SK-N-SH (cell line): ENCODE data around the gene CPVL. TPM values are rescaled to one million over a fixed set of nuclear protein-coding genes. Genes with fewer than 3 reads are reported as not detected.

ENCODE experiments used
- CTCF ChIA-PET: fragments of 300-600, 350-600 bp; formaldehyde crosslinking; extraction: SDS; loops from one replicate; lab custom pipeline; 2021; lab: Yijun Ruan, JAX
- POLR2A ChIA-PET: fragments of 350-600 bp; sonication (Branson Sonifier 250); formaldehyde crosslinking; extraction: SDS; loops from one replicate; lab custom pipeline; 2020; ENCODE audit warnings: antibody characterized with exemption, inconsistent platforms; lab: Yijun Ruan, JAX
- DNase-seq: peaks from one replicate; pipeline ENCODE4 v3.0.0; 2012
- H2AFZ ChIP-seq: fragments of 200-600 bp; sonication (generic); 2 replicates; pipeline ENCODE4 v1.8.1; 2016; ENCODE audit warnings: antibody characterized with exemption, mild to moderate bottlenecking, low read depth
- H3F3A ChIP-seq: fragments of 200-600 bp; sonication (generic); replicated peaks from 2 replicates; pipeline ENCODE3; 2016; ENCODE audit warnings: antibody characterized with exemption, mild to moderate bottlenecking; ENCODE audit not compliant: insufficient read depth
- H3K27ac ChIP-seq, 2 experiments: fragments of 200-500 bp in 1 of 2; fragments of 200-600 bp in 1 of 2; sonication (Bioruptor generic) in 1 of 2; sonication (generic), shearing (Covaris generic) in 1 of 2; 2 replicates each; pipeline versions ENCODE4 v1.5.1 to v1.6.1; 2014 to 2016; ENCODE audit warnings: low read depth in 2 of 2, inconsistent platforms in 1 of 2, low read length in 1 of 2, mild to moderate bottlenecking in 1 of 2, mixed read lengths in 1 of 2
- H3K27me3 ChIP-seq: fragments of 200-600 bp; sonication (generic), shearing (Covaris generic); 2 replicates; pipeline ENCODE4 v1.6.1; 2016; ENCODE audit warnings: mixed run types; ENCODE audit not compliant: insufficient read depth
- H3K36me3 ChIP-seq, 2 experiments: fragments of 200-500 bp in 1 of 2; fragments of 200-600 bp in 1 of 2; sonication (Bioruptor generic) in 1 of 2; sonication (generic) in 1 of 2; replicated peaks in 1 of 2; 2 replicates each; pipeline versions ENCODE3 to v1.5.1; 2014 to 2016; ENCODE audit warnings: low read length in 1 of 2, mild to moderate bottlenecking in 1 of 2; ENCODE audit not compliant: insufficient read depth in 2 of 2, control insufficient read depth in 1 of 2
- H3K4me1 ChIP-seq, 2 experiments: fragments of 200-500 bp in 1 of 2; fragments of 200-600 bp in 1 of 2; sonication (Bioruptor generic) in 1 of 2; sonication (generic), shearing (Covaris generic) in 1 of 2; 2 replicates each; pipeline versions ENCODE4 v1.5.1 to v1.6.1; 2014 to 2016; ENCODE audit warnings: low read depth in 1 of 2, low read length in 1 of 2, mixed run types in 1 of 2; ENCODE audit not compliant: insufficient read depth in 2 of 2, control insufficient read depth in 1 of 2
- H3K4me2 ChIP-seq: fragments of 200-600 bp; sonication (generic), shearing (Covaris generic); 2 replicates; pipeline ENCODE4 v1.6.1; 2017; ENCODE audit warnings: mixed run types
- H3K4me3 ChIP-seq, 2 experiments: fragments of 200-500 bp in 1 of 2; fragments of 200-600 bp in 1 of 2; sonication (Bioruptor generic) in 1 of 2; sonication (generic), shearing (Covaris generic) in 1 of 2; 2 replicates each; pipeline versions ENCODE4 v1.5.1 to v1.8.1; 2014 to 2016; ENCODE audit warnings: low read depth in 2 of 2, inconsistent platforms in 1 of 2, low read length in 1 of 2, mild to moderate bottlenecking in 1 of 2, mixed read lengths in 1 of 2, moderate library complexity in 1 of 2
- H3K79me2 ChIP-seq: fragments of 200-600 bp; sonication (generic); 2 replicates; pipeline ENCODE4 v1.8.1; 2017; ENCODE audit warnings: mild to moderate bottlenecking; ENCODE audit not compliant: insufficient read depth
- H3K9ac ChIP-seq: fragments of 200-600 bp; sonication (generic); 2 replicates; pipeline ENCODE4 v1.6.1; 2017; ENCODE audit warnings: mixed run types
- H3K9me2 ChIP-seq: fragments of 200-600 bp; sonication (generic); 2 replicates; pipeline ENCODE4 v1.6.1; 2017; ENCODE audit warnings: mixed run types
- H3K9me3 ChIP-seq: fragments of 200-600 bp; sonication (generic); 2 replicates; pipeline ENCODE4 v1.6.1; 2017; ENCODE audit warnings: mixed run types, mild to moderate bottlenecking, moderate library complexity
- H4K20me1 ChIP-seq: fragments of 200-600 bp; sonication (generic); 2 replicates; pipeline ENCODE4 v1.6.1; 2017; ENCODE audit warnings: mild to moderate bottlenecking, mixed run types; ENCODE audit not compliant: insufficient read depth
- CHD2 ChIP-seq: fragments of 150-350 bp; IDR thresholded peaks from 2 replicates; pipeline ENCODE4 v1.6.1; 2018; ENCODE audit warnings: low read length; ENCODE audit not compliant: partially characterized antibody
- ELF1 ChIP-seq: IDR thresholded peaks from 2 replicates; pipeline ENCODE4 v1.4.0; 2012
- EP300 ChIP-seq, 2 experiments: IDR thresholded peaks; 2 replicates each; pipeline versions ENCODE4 v1.4.0 to v1.6.1; 2012; ENCODE audit warnings: borderline replicate concordance in 1 of 2, low read depth in 1 of 2, low read length in 1 of 2
- MEF2A ChIP-seq: IDR thresholded peaks from 2 replicates; pipeline ENCODE4 v1.4.0; 2012; ENCODE audit warnings: low read depth, borderline replicate concordance
- NFIC ChIP-seq: IDR thresholded peaks from 2 replicates; pipeline ENCODE4 v1.4.0; 2012; ENCODE audit warnings: borderline replicate concordance
- NRF1 ChIP-seq: IDR thresholded peaks from 2 replicates; pipeline ENCODE4 v1.6.1; 2012; ENCODE audit warnings: low read depth, mild to moderate bottlenecking, low read length
- RFX5 ChIP-seq: IDR thresholded peaks from 2 replicates; pipeline ENCODE4 v1.6.1; 2012; ENCODE audit warnings: mild to moderate bottlenecking, improper control_type of control experiment, low read length
- SIN3A ChIP-seq: IDR thresholded peaks from 2 replicates; pipeline ENCODE4 v1.6.1; 2012; ENCODE audit warnings: low read depth, mild to moderate bottlenecking, low read length, moderate library complexity, borderline replicate concordance
- SMC3 ChIP-seq: IDR thresholded peaks from 2 replicates; pipeline ENCODE4 v1.6.1; 2012; ENCODE audit warnings: low read depth, low read length, improper control_type of control experiment
- YY1 ChIP-seq: IDR thresholded peaks from 2 replicates; pipeline ENCODE4 v1.4.0; 2012; ENCODE audit warnings: low read depth, mild to moderate bottlenecking
- WGBS: methylation state at CpG from one replicate; pipeline ENCODE4 v1.1.6; 2017; ENCODE audit warnings: low lambda C conversion rate; 5-methylcytosine and 5-hydroxymethylcytosine counted together
- polyA plus RNA-seq, 3 experiments: library from polyadenylated mRNA; depleted of rRNA; stranded (reverse); fragments of >200 nt; gene quantifications; 2 replicates each; pipeline ENCODE4 v1.2.3, GENCODE V29; 2012
- TF ChIP-seq, protein P1 (sequence below): fragments of 150-350 bp; IDR thresholded peaks from 2 replicates; pipeline ENCODE4 v1.6.1; 2016; ENCODE audit warnings: mild to moderate bottlenecking, low read depth, low read length
- TF ChIP-seq, protein P2 (sequence below): IDR thresholded peaks from 2 replicates; pipeline ENCODE4; 2012
- TF ChIP-seq, protein P3 (sequence below): fragments of 150-350 bp; IDR thresholded peaks from 2 replicates; pipeline ENCODE4 v1.6.1; 2017; ENCODE audit warnings: antibody characterized with exemption, low read length, low read depth, borderline replicate concordance
- TF ChIP-seq, protein P4 (sequence below): IDR thresholded peaks from 2 replicates; pipeline ENCODE4 v1.6.1; 2012; ENCODE audit warnings: mild to moderate bottlenecking, low read depth, low read length, moderate library complexity

Gene CPVL
- polyA plus RNA-seq, 1 of the 3 experiments (the other 2 are of a cell fraction): not detected

DNA sequence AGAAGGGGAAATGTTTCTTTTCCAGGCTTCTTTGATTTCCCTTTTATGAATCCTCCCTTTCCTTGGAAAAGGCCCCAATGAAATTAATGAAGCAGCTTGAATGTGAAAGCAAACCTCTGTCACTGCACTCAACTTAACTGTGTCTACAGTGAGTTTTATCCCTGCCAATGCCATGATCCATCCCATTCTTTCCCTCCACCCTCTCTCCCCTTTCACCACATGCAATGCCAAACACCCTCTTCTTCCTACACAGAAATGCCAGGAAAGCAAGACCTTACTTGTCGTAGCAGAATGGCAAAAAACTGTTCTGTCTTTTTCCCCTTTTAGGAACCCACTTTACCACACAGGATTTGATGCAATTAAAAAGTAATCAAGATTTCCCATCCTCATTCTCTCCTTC is 140.9 kb downstream of the CPVL start:
- H3K4me3 ChIP-seq: no peak overlapping the region

DNA sequence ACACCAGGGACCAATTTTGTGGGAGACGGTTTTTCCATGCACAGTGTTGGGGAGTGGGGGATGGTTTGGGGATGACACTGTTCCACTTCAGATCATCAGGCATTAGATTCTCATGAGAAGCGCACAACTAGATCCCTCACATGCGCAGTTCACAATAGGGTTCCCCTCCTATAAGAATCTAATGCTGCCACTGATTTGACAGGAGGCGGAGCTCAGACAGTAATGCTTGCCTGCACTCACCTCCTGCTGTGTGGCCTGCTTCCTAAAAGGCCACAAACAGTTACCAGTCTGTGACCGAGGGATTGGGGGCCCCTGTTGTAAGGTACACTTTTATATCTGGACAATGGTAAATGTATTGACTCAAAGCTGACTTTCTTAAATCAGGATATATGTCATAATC is 142.6 kb downstream of the CPVL start:
- CTCF ChIA-PET: interaction anchor here (0.7 to 1.5 kb wide), 3 partner anchors 13 to 102 kb away, joined by 3 to 4 read pairs (median 4); no protein-coding TSS in a partner anchor
- TF ChIP-seq, protein P1, sequence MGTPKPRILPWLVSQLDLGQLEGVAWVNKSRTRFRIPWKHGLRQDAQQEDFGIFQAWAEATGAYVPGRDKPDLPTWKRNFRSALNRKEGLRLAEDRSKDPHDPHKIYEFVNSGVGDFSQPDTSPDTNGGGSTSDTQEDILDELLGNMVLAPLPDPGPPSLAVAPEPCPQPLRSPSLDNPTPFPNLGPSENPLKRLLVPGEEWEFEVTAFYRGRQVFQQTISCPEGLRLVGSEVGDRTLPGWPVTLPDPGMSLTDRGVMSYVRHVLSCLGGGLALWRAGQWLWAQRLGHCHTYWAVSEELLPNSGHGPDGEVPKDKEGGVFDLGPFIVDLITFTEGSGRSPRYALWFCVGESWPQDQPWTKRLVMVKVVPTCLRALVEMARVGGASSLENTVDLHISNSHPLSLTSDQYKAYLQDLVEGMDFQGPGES: no peak
- TF ChIP-seq, protein P2, sequence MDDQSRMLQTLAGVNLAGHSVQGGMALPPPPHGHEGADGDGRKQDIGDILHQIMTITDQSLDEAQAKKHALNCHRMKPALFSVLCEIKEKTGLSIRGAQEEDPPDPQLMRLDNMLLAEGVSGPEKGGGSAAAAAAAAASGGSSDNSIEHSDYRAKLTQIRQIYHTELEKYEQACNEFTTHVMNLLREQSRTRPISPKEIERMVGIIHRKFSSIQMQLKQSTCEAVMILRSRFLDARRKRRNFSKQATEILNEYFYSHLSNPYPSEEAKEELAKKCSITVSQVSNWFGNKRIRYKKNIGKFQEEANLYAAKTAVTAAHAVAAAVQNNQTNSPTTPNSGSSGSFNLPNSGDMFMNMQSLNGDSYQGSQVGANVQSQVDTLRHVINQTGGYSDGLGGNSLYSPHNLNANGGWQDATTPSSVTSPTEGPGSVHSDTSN: no peak
- TF ChIP-seq, protein P3, sequence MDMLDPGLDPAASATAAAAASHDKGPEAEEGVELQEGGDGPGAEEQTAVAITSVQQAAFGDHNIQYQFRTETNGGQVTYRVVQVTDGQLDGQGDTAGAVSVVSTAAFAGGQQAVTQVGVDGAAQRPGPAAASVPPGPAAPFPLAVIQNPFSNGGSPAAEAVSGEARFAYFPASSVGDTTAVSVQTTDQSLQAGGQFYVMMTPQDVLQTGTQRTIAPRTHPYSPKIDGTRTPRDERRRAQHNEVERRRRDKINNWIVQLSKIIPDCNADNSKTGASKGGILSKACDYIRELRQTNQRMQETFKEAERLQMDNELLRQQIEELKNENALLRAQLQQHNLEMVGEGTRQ: no peak
- TF ChIP-seq RFX5 (no peak), NRF1 (no peak), MEF2A (no peak), YY1 (no peak), CHD2 (no peak), ELF1 (no peak), SIN3A (no peak), SMC3 (no peak), EP300 (IDR thresholded peaks at IDR 0.05; ENCODE audit: borderline replicate concordance in 1 of 2, low read depth in 1 of 2, low read length in 1 of 2) (no peak)
- TF ChIP-seq, protein P4, sequence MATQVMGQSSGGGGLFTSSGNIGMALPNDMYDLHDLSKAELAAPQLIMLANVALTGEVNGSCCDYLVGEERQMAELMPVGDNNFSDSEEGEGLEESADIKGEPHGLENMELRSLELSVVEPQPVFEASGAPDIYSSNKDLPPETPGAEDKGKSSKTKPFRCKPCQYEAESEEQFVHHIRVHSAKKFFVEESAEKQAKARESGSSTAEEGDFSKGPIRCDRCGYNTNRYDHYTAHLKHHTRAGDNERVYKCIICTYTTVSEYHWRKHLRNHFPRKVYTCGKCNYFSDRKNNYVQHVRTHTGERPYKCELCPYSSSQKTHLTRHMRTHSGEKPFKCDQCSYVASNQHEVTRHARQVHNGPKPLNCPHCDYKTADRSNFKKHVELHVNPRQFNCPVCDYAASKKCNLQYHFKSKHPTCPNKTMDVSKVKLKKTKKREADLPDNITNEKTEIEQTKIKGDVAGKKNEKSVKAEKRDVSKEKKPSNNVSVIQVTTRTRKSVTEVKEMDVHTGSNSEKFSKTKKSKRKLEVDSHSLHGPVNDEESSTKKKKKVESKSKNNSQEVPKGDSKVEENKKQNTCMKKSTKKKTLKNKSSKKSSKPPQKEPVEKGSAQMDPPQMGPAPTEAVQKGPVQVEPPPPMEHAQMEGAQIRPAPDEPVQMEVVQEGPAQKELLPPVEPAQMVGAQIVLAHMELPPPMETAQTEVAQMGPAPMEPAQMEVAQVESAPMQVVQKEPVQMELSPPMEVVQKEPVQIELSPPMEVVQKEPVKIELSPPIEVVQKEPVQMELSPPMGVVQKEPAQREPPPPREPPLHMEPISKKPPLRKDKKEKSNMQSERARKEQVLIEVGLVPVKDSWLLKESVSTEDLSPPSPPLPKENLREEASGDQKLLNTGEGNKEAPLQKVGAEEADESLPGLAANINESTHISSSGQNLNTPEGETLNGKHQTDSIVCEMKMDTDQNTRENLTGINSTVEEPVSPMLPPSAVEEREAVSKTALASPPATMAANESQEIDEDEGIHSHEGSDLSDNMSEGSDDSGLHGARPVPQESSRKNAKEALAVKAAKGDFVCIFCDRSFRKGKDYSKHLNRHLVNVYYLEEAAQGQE: no peak

More for the DNA sequence above, 140.9 kb downstream of the CPVL start:
- no peaks in the 10 kb centered on the region for H3K4me1 ChIP-seq
- no peaks in the 10 kb centered on the region; the same call in 1 of the 2 replicates for H3K27me3 ChIP-seq
- H3K27ac ChIP-seq: no peak overlapping the region
- ChIA-PET POLR2A (no interaction called here), CTCF (interaction anchor here (1.2 to 1.3 kb wide), 4 partner anchors 13 to 52 kb away, joined by 3 read pairs; no protein-coding TSS in a partner anchor)
- H3K9me2 ChIP-seq: no peaks in the 10 kb centered on the region
- H3K9ac ChIP-seq: no peak overlapping the region
- H2AFZ ChIP-seq: no peak overlapping the region
- H4K20me1 ChIP-seq: no peaks in the 10 kb centered on the region
- WGBS: 32% methylated on average over 1 of the region's 1 CpG
- no peak overlapping the region for H3K4me2 ChIP-seq
- no peaks in the 10 kb centered on the region for H3K79me2 ChIP-seq
- no peaks in the 10 kb centered on the region for H3K9me3 ChIP-seq
- no peak for DNase-seq
- no peaks in the 10 kb centered on the region for H3K36me3 ChIP-seq
- no peak for TF ChIP-seq NFIC
- TF ChIP-seq, protein P4: no peak
- no peaks in the 10 kb centered on the region for H3F3A ChIP-seq

More for the DNA sequence above, 142.6 kb downstream of the CPVL start:
- no peaks in the 10 kb centered on the region for H3K9me2 ChIP-seq
- no peak overlapping the region for H3K4me3 ChIP-seq
- no peak overlapping the region for H3K27ac ChIP-seq
- no peaks in the 10 kb centered on the region for H4K20me1 ChIP-seq
- POLR2A ChIA-PET: no interaction called here
- no peak overlapping the region for H3K4me2 ChIP-seq
- no peak overlapping the region for H3K9ac ChIP-seq
- no peaks in the 10 kb centered on the region for H3K36me3 ChIP-seq
- H3K27me3 ChIP-seq: no peaks in the 10 kb centered on the region; the same call in 1 of the 2 replicates
- peaks cover 0 to 2% of the 10 kb centered on the region in 2 experiments; a peak in 1 of 4 replicates for H3K4me1 ChIP-seq
- WGBS: 62% methylated on average over 5 of the region's 5 CpGs
- DNase-seq: no peak
- no peaks in the 10 kb centered on the region for H3K79me2 ChIP-seq
- H3F3A ChIP-seq: no peaks in the 10 kb centered on the region
- no peaks in the 10 kb centered on the region for H3K9me3 ChIP-seq
- H2AFZ ChIP-seq: no peak overlapping the region
